Activated gamma-delta T cell (primary cell): Measurements from ENCODE around the gene GNAT1.
"Not testable (repeated sequence)": the region's sequence is repeated elsewhere in the genome, so short reads cannot be mapped to it uniquely, and the experiment has no call there.

Source experiments
- DNase-seq: peaks from one replicate; lab custom pipeline; 2025; lab: John Stamatoyannopoulos, UW

Gene GNAT1

DNA sequence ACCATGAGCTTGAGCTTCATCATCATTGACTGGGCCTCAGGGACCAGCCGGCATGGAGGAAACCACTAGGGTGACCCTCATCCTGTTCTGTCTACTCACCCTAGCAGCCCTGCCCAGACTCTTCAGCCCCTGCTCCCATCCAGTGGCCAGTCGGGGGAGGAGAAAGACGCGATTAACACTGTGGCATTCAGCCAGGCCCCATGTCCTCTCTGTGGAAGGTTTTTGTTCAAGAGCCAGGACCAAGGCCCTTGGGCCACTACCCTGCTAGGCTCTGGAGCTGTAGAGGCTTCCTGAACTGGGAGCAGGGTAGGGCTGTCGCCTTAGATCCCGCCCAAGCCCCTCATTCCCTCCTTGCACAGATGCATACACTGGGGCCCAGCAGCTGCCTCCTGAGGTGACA is 28.7 kb downstream of the GNAT1 start:
- no peak for DNase-seq

DNA sequence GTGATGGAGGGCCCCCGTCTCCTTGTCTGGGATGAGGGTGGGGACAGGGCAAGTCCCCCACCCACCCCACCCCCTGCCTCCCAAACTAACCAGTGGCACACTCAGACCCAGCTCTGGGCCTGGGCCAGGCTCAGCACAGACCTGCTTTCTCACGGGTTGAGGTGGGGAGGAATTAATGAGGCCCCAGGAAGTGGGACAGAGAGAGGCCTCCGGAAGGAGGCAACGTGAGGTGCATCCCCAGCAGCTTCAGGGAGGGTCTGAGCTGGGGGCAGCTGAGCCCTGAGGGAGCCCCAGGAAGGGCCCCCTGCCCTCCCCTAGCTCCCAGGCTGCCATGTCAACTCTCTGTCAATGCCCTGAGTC is 29.6 kb downstream of the GNAT1 start:
- DNase-seq, result no peak

DNA sequence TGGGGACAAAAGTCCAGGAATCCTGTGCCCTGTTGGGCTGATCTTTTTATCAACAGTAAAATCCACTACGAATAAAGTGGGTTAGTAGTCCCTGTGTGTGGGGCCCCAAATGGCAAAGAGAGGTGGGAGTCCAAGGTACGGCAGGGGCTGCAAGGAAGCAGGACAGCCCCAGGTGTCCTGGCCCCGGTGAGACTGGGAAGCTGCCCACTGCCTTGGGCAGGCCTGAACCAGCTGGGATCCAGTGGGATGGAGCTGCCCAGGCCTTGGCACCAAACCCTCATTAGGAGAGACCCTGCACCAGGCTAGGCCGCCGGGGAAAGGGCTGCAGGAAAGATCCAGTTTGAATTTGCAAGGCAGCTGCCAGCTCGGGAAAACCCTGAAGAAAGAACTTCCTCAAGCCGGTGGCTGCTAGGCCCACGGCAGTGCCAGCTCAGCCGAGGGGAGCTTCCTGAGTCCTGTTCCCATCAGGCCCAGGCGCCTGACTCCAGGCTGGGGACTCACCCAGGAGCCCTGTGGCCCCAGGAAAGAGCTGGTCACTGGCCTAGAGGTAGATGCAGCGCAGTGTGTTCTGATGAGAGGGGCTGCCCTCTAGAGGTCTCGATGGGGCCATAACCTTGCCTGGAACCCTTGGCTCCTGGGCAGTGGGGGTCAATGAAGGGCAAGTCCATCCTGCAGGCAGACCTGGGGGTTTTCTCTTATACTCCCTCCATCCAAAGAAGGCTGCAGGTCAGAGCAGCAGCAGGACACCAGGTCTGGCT is 30.2 kb downstream of the GNAT1 start:
- no peak for DNase-seq

DNA sequence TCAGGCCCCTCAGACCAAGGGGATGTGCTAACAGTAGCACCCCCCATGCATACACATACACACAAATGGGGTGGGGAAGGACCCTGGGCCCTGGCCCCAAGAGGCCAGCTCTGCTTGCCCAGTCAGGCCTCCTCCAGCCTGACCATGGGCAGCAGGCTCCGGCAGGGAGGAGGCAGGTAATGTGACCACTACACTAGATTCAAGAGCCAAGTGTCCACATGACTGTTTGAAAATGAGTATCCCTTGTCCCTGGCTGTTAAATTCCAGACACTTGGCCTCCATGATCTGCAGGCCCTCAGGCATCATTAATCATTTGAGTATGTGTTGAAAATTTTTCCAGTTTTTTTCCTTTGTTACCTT is 30.7 kb downstream of the GNAT1 start:
- DNase-seq, result no peak

DNA sequence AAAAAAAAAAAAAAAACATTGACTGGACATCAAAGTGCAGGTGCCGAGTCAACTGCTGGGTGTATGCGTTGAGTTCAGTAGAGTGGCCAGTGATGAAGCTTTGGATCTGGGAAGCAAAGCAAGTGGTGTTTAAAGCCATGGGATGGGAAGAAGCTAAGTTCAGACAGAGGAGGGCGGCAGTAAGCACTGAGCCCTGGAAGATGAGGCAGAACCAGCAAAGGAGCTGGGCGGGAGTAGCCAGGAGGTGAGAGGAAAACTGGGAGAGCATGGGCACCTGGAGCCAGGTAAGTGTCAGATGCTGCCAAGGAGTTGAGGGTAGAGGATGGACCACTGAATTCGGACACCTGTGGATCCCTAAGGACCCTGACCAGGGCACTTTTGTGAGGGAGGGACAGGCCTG is 33.2 kb downstream of the GNAT1 start:
- no peak for DNase-seq

DNA sequence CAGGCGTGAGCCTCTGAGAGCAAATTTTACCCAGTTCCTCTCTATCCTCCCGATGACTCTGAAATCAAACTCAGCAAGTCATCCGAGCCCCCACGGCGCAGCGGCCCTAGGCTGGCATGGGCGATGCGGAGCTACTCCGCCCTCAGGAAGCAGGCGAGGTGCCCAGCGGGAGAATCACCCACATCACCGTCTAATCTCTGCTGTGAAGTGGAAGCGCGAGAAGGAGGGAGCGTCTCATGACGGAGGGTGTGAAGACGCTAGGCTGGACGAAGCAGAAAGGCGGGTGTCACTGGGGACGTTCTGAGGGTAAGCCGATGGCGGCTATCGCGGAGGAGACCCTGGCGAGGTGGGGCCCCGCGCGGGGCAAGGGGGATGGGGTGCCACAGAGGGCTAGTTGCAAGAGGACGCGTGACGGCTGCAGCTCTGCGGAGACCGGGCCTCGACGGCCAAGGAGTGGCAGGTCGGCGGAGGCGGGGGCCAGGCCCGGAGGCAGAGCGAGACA is 35.5 kb downstream of the GNAT1 start:
- DNase-seq, result peak; percentile 29

DNA sequence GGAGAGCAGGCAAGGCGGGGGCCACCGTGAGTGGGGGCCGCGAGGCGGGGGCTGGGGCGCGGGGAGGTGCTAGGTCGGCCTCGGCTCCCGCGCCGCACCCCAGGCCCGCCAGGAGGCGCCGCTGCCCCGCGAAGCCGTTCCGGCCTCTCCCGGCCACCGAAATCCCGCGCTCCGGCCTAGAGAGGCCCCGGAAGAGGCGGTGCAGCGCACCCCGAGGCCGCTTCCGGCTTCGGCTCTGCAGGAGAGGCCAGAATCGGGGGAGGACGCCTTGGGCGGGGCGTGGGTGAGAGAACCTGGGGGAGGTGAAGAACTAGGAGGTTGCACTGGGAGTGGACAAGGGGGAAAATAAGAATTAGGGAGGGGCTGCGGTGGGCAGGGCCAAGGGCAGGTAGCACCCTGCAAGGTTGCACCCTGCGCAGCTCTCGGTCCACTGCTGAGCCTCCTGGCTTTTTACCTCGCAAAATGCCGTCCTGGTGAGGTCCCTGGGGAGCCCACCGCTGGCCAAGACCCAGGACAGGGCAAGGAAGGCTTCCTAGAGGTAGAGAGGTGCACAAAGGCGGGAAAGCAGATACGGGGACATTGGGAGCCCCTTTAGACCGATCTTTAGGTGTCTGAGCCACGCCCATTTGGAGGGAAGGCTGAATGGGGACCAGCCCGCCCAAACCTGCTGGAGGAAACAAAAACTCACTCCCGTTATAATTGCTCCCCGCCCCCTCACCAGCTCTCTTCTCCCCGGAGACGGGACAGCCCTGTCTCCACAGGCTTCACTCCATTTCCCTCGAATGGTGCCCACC is 36.2 kb downstream of the GNAT1 start:
- peak; percentile 85 for DNase-seq

DNA sequence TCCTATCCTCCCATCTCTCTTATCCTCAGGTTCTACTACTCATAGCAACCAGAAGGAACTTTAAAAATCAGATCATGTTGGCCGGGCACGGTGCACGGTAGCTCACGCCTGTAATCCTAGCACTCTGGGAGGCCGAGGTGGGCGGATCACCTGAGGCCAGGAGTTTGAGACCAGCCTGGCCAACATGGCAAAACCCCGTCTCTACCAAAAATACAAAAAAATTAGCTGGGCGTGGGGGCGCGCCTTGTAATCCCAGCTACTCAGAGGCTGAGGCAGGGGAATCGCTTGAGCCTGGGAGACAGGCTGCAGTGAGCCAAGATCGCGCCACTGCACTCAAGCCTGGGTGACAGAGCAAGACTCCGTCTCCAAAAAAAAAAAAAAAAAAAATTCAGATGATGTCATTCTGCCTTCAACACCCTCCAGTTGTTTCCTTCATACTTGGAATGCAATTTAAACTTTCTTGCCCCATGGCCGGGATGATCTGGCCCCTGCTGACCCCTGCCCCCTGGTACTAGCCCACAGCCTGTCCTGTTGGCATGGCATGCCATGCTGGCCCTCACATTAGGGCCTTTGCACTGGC is 36.9 kb downstream of the GNAT1 start:
- not testable (repeated sequence) for DNase-seq

DNA sequence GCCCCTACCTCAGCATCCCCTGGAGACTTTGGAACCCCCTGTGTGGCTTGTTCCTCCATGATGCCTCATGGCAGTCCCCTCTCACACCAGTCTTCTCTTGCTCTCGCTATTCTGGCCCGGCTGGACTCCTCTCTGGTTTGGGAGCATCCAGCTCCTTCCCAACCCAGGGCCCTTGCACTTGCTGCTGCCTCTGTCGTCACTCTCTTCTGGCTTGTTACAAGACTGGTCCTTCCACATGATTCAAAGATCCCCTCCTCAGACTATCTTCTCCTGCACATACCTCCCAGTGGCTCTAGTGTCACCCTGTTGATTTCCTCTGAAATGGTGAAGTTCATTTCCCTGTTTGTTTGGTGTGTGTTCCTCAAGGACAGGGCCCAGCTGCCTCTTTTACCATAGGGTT is 38.1 kb downstream of the GNAT1 start:
- no peak for DNase-seq

DNA sequence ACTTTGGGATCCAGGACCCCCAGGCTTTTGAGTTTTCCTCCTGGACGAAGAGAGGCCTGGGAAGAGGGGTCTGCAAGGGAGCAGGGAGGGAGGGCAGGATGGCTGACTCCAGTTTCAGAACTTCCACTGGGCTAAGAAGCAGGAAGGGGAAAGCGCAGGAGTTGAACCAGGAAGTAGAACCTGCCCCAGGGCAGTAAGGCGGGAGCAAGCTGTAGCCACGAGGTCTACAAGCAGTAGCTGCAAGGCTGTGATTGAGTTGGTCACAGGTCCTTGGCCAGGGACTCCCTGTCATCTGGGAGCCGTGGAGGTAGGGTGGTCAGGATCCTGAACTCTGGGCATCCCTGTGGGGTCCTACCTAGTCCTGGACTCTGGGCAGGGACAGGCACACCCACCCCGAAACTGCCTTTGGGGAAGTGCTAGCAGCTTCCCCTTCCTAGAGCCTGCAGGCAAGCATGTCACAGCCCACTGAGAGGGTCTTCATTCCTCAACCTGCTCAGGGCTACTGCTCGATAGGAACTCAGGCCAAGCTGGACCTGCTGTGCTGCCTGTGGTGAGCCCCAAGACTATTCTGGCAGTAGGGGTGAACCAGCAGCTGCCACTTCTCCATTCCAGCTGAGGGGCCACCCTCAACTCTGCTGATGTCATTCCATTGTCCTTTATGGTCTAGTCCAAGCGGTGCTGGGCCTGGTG is 38.8 kb downstream of the GNAT1 start:
- no peak for DNase-seq

DNA sequence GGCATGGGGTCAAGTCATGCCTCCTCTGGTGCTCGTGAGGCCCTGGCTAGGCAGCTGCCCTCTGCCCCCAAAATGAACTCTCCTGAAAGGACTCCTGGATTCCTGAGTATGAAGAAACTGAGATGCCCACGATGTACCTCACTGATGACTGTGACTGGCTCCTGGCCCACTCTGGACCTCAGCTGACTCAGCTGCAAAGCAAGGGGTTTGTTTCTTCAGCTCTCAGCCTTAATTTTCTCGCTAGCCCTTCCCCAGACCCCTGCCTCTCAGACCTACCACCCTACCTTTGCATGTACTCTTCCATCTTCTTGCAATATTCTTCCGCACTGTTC is 39.4 kb downstream of the GNAT1 start:
- DNase-seq, result no peak

DNA sequence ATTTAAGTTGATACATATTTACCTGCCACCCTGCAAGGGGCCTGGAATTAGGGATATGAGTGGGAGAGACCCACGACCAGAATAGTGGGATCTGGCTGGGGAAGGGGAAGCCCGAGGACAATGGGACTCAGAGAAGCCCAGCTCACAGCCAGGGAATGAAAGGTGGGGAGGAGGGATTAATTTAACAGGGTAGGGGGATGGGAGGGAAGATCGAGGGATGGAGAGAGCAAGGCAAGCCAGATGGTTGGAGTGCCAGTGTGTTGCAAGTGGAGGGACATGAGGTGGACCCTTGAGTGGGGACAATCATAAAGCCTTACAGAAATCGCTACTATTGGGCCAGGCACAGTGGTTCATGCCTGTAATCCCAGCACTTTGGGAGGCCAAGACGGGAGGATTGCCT is 40.2 kb downstream of the GNAT1 start:
- no peak for DNase-seq

DNA sequence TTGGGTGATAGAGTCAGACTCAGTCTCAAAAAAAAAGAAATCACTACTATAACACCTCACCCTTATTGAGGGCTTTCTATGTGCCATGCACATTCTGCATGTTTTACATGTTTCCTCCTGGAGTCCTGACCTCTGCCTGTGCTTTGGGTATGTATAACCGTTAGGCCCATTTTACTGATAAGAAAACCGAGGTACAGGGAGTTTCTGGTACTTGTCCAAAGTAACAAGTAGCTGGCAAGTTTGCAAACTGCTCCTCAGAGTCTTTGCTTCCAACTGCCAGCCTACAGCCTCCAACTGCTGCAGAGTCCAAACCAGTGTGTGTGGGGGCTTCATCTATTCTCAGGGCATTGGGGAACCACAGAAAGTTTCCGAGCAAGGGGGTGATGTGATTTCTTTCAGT is 40.9 kb downstream of the GNAT1 start:
- no peak for DNase-seq

DNA sequence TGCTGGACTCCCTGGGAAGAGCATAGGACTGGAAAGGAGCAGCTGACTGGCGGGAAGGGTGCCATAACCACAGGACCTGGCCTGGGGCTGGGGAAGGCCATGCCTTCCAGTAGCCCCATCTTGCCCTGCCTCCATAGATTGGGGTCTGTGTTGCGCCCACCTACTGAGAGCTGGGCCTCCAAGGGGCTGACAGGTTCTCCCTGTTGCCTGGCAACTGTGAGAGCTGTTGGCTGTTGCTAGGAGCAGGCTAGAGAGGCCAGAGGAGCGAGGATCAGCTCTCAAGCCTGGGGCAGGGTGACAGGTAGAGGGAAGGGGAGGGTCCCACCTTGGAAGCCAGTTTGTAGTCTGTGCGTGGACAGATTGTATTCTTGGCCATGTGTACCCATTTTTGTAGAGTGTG is 41.8 kb downstream of the GNAT1 start:
- DNase-seq, result no peak

DNA sequence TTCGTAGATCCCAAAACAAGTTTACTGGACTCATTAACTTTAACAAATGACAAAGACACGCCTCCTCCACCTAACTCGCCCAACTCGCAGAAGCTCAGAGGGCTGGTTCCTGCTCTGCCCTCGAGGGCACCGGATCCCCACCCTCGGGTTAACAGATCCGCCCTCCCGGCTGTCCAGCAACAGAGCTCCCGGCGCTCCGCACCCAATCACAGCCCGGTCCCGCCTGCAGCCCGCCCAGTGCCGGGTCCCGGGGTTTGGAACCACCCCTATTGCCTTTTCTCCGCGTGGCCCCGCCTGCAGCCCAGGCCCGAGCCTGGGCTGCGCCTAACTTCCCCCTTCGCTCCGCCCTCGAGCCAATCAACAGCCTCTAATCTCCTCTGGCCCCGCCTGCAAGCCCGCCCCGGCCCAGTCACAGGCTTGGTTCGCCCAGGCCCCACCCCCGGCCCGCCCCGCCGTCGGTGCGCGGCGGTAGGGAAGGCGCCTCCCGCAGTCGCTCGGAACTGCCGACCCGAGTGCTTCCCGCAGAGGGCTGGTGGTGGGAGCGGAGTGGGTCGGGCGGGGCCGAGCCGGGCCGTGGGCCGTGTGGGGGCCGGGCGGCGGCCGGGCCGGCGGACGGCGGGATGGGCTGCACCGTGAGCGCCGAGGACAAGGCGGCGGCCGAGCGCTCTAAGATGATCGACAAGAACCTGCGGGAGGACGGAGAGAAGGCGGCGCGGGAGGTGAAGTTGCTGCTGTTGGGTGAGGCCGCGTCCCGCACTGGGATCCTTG is 44.5 kb downstream of the GNAT1 start, which contains the start of gene GNAI2:
Gene GNAI2 (plus strand): TSS at position 489 of the 768 bp plus-strand sequence. CDS start 132 bp downstream, at position 621.
- peak; percentile 98 for DNase-seq

DNA sequence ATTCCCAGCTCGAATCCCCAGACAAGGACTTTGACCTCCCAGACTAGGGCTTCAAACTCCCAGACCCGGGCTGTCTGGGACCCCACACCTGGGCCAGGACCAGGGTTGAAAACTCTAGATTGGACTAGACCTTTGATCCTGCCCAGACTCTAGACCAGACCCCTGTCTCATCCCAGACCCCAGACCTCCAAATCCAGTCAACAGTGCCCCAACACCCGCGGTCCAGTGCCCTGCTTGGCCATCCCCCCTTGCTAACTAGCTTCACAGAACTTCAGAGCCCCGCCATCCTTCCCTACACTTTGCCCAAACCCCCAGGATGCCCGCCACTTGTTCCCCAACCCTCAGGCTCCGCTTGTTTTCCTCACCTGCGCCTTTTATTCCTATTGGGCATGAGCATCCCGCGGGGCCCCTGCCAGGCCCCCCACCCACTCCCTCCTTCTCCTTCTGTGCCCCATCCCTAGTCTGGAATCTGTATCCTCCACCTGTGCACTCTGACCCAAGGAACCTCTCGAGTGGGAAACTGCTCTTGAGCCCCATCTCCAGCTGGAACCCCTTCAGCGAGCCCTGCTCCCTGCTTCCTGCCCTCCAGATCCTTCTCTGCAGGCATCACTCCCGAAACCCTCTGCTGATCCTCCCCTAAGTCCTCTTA is 45.2 kb downstream of the GNAT1 start:
- DNase-seq, result no peak

DNA sequence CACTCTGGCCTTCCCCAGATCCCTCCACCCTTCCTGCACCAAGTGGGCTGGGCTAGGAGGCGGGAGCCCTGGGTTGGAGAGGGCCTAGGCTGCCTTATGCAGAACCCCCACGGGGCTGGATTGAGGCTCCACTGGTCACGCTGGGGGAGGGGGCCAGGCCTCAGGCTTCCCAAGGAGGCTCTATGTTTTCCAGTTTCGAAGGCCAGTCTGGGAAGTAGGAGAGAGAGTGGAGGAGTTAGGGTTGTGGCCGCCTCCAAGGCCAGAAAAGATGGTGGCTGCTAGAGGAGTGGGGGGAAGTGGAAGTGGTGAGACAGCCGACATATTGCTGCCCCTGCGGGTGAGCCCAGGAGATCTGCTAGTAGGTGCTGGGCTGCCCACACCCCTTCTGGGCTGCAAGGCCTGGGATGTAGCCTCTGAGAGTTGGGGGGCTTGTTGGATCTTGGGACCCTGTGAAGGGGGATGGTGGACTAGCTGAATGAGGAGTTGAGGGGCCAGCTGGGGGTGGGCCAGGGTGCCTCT is 45.8 kb downstream of the GNAT1 start:
- DNase-seq, result no peak

DNA sequence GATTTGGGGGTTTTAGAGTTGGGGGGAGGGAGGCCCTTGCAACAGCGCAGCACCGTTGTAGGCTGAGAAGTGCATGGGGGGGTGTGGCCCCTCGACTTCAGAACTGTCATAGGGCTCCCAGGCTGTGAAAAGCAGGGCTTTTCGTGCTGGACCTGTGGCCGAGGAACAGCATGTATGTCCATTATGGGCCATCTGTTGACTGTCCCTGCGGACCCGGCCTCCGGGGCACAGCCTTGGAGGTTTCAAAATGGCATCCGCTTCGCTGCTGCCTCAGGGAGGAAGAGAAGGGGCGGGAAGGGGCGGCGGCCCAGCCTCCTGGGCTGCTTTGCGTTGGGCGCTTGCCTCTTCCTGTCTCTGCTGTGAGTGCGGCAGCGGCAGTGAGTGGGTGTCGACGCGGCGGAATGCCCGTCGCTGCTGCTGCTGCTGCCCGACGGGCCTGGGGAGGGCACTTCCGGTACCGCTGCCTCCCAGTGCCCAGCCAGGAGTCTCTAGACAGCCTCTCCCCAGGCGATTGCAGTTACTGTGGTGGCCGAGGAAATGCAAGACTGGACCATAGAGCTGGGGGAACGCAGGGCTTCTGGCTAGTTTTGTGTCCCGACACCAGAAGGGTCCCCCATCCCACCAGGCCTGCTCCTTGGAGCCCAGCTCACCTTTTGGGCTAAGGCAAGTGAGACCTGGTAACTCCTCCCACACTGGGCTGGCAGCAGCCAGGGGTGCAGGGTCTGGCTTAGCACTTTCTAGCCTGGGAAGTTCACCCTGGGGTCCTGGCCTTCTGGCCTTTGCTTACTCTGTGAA is 46.5 kb downstream of the GNAT1 start:
- DNase-seq, result peak; percentile 76

DNA sequence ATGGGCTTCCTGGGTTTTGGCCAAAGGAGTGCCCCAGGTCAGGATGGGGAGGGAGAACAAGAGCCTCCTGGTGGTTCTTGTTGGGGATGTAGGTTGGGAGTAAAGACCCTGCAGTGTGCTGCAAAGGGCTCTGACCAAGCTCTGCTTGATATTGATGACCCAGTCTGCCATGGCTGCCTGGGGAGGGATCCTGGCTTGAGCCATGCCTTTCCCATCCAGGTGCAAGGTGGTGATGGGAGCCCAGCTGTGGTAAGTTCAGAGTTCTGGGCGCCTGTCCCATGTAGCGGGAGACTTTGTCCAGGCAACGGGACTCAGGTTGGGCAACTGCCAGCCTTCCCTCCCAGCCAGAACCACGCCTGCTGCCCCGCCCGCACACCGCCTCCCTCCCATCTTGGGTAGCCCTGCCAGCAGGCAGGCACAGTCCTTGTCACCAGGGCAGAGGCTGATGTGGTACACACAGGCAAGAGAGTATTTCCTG is 47.2 kb downstream of the GNAT1 start:
- no peak for DNase-seq

DNA sequence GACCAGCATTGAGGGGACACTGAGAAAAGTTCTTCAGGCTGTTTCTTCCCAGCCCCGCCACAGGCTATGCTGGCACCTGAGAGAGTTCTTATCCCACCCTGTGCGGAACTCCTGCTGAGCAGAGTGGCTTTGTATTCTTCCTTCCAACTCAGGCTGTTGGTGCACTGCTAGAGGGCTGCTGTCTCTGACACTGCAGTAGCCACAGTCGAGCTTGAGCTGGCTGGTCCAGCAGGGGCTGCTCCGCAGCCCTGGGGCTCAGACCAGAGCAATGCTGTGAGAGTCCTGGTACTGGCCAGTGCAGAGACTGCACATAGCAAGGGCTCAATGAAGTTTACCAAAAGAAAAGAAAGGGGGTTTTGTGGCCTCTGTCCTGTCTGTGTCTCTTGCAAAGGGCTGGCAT is 48.2 kb downstream of the GNAT1 start:
- no peak for DNase-seq
